HepG2 (cell line): ENCODE measurements around the gene CCT5. TPM values are rescaled to one million over a fixed set of nuclear protein-coding genes. Genes with fewer than 3 reads are reported as not detected.
A peak's percentile ranks its signal among the peaks of the same experiment; 100 is the strongest.

Experiments used
- ATAC-seq: fragments of 200-7000 bp; cut with Tn5 transposase; 3 replicates; pipeline ENCODE4 v1.9.1; 2020; ENCODE audit warnings: mild to moderate bottlenecking, moderate library complexity
- BruUV-seq: library from RNA; stranded (reverse); fragments of 400-500 nt; replicated peaks from 2 replicates; lab custom pipeline; 2021; lab: Mats Ljungman, UMichigan
- CTCF ChIA-PET: fragments of 300-600 bp; formaldehyde crosslinking; extraction: SDS; loops from one replicate; lab custom pipeline; 2021; ENCODE audit warnings: low total read pairs, inconsistent platforms, low intra/inter-chr PET ratio; lab: Yijun Ruan, JAX
- POLR2A ChIA-PET: fragments of 350-600 bp; sonication (Branson Sonifier 250); formaldehyde crosslinking; loops from one replicate; lab custom pipeline; 2020; ENCODE audit warnings: antibody characterized with exemption, inconsistent platforms; lab: Yijun Ruan, JAX
- DNase-seq: peaks from one replicate; pipeline ENCODE4 v3.0.0-alpha.2; 2015; ENCODE audit warnings: low spot score
- FAIRE-seq: peaks from 3 replicates; lab custom pipeline; 2011; peaks lifted over from hg19 to GRCh38; lab: Jason Lieb, UNC
- H2AFZ ChIP-seq: one replicate; pipeline ENCODE4 v1.6.1; 2011; ENCODE audit warnings: low read length, inconsistent platforms
- H3K27ac ChIP-seq: fragments of 300-600 bp; 3 replicates; pipeline ENCODE4 v1.8.0; 2011; ENCODE audit warnings: mixed run types, mild to moderate bottlenecking, mixed read lengths, low read length, inconsistent platforms; ENCODE audit not compliant: insufficient read depth; ENCODE audit errors: extremely low read length
- H3K27me3 ChIP-seq, 2 experiments: fragments of 200-600 bp in 1 of 2; 2 replicates in 1 of 2; 3 replicates in 1 of 2; pipeline versions ENCODE4 v1.6.0 to v1.8.0; 2011; ENCODE audit warnings: low read length in 2 of 2, mild to moderate bottlenecking in 2 of 2, moderate library complexity in 2 of 2, inconsistent platforms in 1 of 2; ENCODE audit not compliant: insufficient read depth in 2 of 2, control insufficient read depth in 1 of 2
- H3K36me3 ChIP-seq, 2 experiments: fragments of 200-600 bp in 1 of 2; replicated peaks in 1 of 2; 2 replicates in 1 of 2; 3 replicates in 1 of 2; pipeline versions ENCODE4 v1.5.1 to v1.8.0; 2011; ENCODE audit warnings: low read length in 2 of 2, inconsistent platforms in 1 of 2; ENCODE audit not compliant: insufficient read depth in 2 of 2, control insufficient read depth in 1 of 2
- H3K4me1 ChIP-seq: 2 replicates; pipeline ENCODE4 v1.5.1; 2012; ENCODE audit warnings: low read length, inconsistent platforms; ENCODE audit not compliant: insufficient read depth
- H3K4me2 ChIP-seq: 2 replicates; pipeline ENCODE4 v1.6.0; 2011; ENCODE audit warnings: low read depth, low read length, inconsistent platforms
- H3K4me3 ChIP-seq, 3 experiments: fragments of 200-600 bp in 1 of 3; sonication (generic), shearing (Covaris generic) in 1 of 3; replicated peaks in 1 of 3; 2 replicates each; pipeline ENCODE4 v1.5.1; 2011 to 2016; ENCODE audit warnings: low read length in 3 of 3, inconsistent platforms in 2 of 3, low read depth in 2 of 3, mild to moderate bottlenecking in 2 of 3, control low read depth in 1 of 3, mixed read lengths in 1 of 3; ENCODE audit not compliant: insufficient read depth in 1 of 3
- H3K79me2 ChIP-seq: one replicate; pipeline ENCODE4 v1.6.1; 2011; ENCODE audit warnings: low read length, inconsistent platforms; ENCODE audit not compliant: insufficient read depth
- H3K9ac ChIP-seq: 2 replicates; pipeline ENCODE4 v1.6.0; 2011; ENCODE audit warnings: mild to moderate bottlenecking, low read depth, low read length, inconsistent platforms; ENCODE audit not compliant: insufficient read depth
- H3K9me3 ChIP-seq: 2 replicates; pipeline ENCODE4 v1.5.1; 2012; ENCODE audit warnings: mild to moderate bottlenecking, low read length
- H4K20me1 ChIP-seq: 2 replicates; pipeline ENCODE4 v1.6.0; 2011; ENCODE audit warnings: inconsistent platforms, mild to moderate bottlenecking, low read length, moderate library complexity; ENCODE audit not compliant: insufficient read depth
- KMT2A ChIP-seq: sonication (generic); formaldehyde crosslinking; IDR thresholded peaks from 2 replicates; pipeline ENCODE4 v1.4.0; 2020; ENCODE audit warnings: missing genetic modification reagents
- NBN ChIP-seq: fragments of 450-650 bp; conservative IDR thresholded peaks from 2 replicates; pipeline ENCODE4 v1.6.1; 2017
- NFIB ChIP-seq: sonication (generic); formaldehyde crosslinking; IDR thresholded peaks from 2 replicates; pipeline ENCODE4 v1.9.0; 2021; ENCODE audit warnings: missing genetic modification reagents, mild to moderate bottlenecking, borderline replicate concordance
- POLR2G ChIP-seq: fragments of 200-400 bp; formaldehyde crosslinking; IDR thresholded peaks from 2 replicates; pipeline ENCODE4 v1.6.1; 2018; ENCODE audit warnings: mild to moderate bottlenecking, low read depth, low read length, moderate library complexity
- RBM22 ChIP-seq: fragments of 200-400 bp; formaldehyde crosslinking; optimal IDR thresholded peaks from 2 replicates; pipeline ENCODE3; 2017; ENCODE audit warnings: mild to moderate bottlenecking, low read length, moderate library complexity
- WGBS: methylation state at CpG from one replicate; pipeline ENCODE4 v1.1.6; 2017; ENCODE audit warnings: low lambda C conversion rate; 5-methylcytosine and 5-hydroxymethylcytosine counted together
- in situ Hi-C: cut with HindIII; loops from 2 replicates; pipeline ENCODE4 v1.10.0; 2017; ENCODE audit warnings: low pct_unique_long_range_greater_than_20kb; ENCODE audit not compliant: extremely low pct_ligation_motif_present
- intact Hi-C: fragments of 100-400 bp; cut with micrococcal nuclease; formaldehyde crosslinking; loops from one replicate; pipeline ENCODE4 v1.10.0; 2022; ENCODE audit not compliant: unreplicated experiment
- polyA plus RNA-seq, 8 experiments: library from polyadenylated mRNA; depleted of rRNA in 3 of 8; stranded (reverse) in 7 of 8; unstranded in 1 of 8; fragments of >200 nt; fragmentation: Illumina TruSeq in 4 of 8; extraction: Trizol in 4 of 8; gene quantifications; 2 replicates each; pipeline versions ENCODE4 v1.2.1 to v1.2.3, GENCODE V29; 2011 to 2016; ENCODE audit warnings: low read depth in 4 of 8, missing spikeins in 1 of 8, mixed read lengths in 1 of 8; ENCODE audit not compliant: insufficient read depth in 1 of 8
- total RNA-seq, 5 experiments: library from RNA; depleted of rRNA; stranded (reverse); fragments of >200 nt; fragmentation: Illumina TruSeq; extraction: Trizol; gene quantifications; 2 replicates each; pipeline ENCODE4 v1.2.3, GENCODE V29; 2016; ENCODE audit warnings: low read depth in 1 of 5

Gene CCT5
- total and polyA plus RNA-seq, 2 of the 13 experiments (the other 11 are each of a cell fraction or from before 2014, with no cell fraction given) = 319 to 708 TPM

DNA sequence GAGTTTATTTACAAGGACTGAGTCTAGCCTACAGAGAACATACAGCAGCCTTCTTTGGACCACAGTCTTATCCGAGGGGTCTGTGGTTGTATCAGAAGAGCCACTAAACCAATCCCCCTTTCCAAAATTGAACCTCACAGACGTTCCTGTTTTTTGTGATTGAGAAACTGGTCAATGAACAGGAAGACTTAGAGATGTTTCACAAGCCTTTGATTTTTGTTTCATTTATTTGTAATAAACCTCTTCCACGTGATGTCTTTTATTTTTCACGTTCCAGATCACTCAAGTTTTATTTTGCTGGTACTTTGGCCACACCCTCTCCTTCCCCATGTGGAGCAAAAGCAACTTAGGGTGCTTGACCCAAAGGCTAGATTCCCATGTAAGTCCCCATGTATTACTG is 16.1 kb downstream of the CCT5 start:
- WGBS = 93% methylated on average over 4 of the region's 4 CpGs
- peaks cover 4% of the 10 kb centered on the region; the same call in 1 of the 2 replicates for H4K20me1 ChIP-seq
- H3K27me3 ChIP-seq = no peaks in the 10 kb centered on the region
- H3K4me1 ChIP-seq = peaks cover 10% of the 10 kb centered on the region
- FAIRE-seq = no peak
- TF ChIP-seq RBM22 (peak; percentile 52), NFIB (no peak), NBN (no peak)
- TF ChIP-seq, all 625 proteins: peak for 1
- no TSS peak for BruUV-seq
- Histone ChIP-seq H2AFZ (no peak overlapping the region), H3K36me3 (peaks cover 15 to 41% of the 10 kb centered on the region in 2 experiments), H3K9me3 (no peaks in the 10 kb centered on the region), H3K9ac (no peak overlapping the region), H3K4me3 (no peak overlapping the region), H3K79me2 (no peaks in the 10 kb centered on the region), H3K27ac (no peak overlapping the region), H3K4me2 (no peak overlapping the region)
- ATAC-seq (no peak), DNase-seq (no peak)
- intact Hi-C loops = no loop called here
- ChIA-PET POLR2A (interaction anchor here (1.3 to 1.4 kb wide), 2 partner anchors 16 to 18 kb away, joined by 3 to 5 read pairs; partner anchors contain the start of genes ATPSCKMT and CCT5), CTCF (no interaction called here)
- in situ Hi-C loops = no loop called here

DNA sequence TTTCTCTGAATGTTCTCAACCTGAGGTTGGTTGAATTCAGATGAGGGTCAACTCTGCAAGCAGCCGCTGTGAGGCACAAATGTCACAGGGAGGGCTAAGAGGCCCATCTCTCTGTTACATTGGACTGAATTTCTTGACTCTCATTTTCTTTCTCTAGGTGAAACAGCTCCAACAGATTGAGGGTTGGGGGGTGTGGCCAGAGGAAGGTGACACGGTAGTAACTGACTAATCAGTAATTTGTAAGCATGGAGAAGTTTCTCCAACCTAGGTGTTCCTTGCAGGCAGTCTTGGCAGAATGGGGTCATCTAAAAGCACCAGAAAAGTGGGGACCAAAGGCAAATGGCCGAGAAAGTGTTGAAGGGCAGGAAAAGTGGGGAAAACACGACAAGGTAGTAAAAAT is 16.8 kb downstream of the CCT5 start:
- Histone ChIP-seq H3K4me3 (no peak overlapping the region), H3K4me1 (peaks cover 6% of the 10 kb centered on the region), H4K20me1 (peaks cover 4% of the 10 kb centered on the region; the same call in 1 of the 2 replicates), H3K9me3 (no peaks in the 10 kb centered on the region), H3K4me2 (no peak overlapping the region), H3K9ac (no peak overlapping the region), H3K36me3 (peaks cover 13 to 34% of the 10 kb centered on the region in 2 experiments; a peak in 4 of 5 replicates), H3K27me3 (no peaks in the 10 kb centered on the region), H2AFZ (no peak overlapping the region), H3K79me2 (no peaks in the 10 kb centered on the region), H3K27ac (no peak overlapping the region)
- no peak for DNase-seq
- no peak for FAIRE-seq
- BruUV-seq = no TSS peak
- WGBS = 96% methylated on average over 4 of the region's 4 CpGs
- TF ChIP-seq POLR2G = 0 out of 2 replicates have a peak, but pooled peaks have one; percentile 16
- no peak for TF ChIP-seq KMT2A
- in situ Hi-C loops (no loop called here), intact Hi-C loops (no loop called here)
- ATAC-seq = no peak
- ChIA-PET POLR2A (no interaction called here), CTCF (no interaction called here)
